ENCODE measurements around the gene IFNA5. TPM values are rescaled to one million over a fixed set of nuclear protein-coding genes. Genes with fewer than 3 reads are reported as not detected.

The IFNA5 gene
- total and polyA plus RNA-seq, 12 donors, result not detected

- ATAC-seq (no peak), DNase-seq (no peak)
- Histone ChIP-seq H3K27ac (no peak overlapping the region), H3K4me1 (peaks cover 0 to 12% (median 0%) of the 10 kb centered on the region in 9 donors), H3K36me3 (no peaks in the 10 kb centered on the region), H3K27me3 (peaks cover 0 to 17% (median 0%) of the 10 kb centered on the region in 7 donors), H3K9me3 (peaks cover 0 to 2% (median 0%) of the 10 kb centered on the region in 11 donors), H3K4me3 (no peak overlapping the region)
- intact Hi-C loops (cut with DNase I), result no loop called here
- TF ChIP-seq CTCF (IDR thresholded peaks at IDR 0.05), result no peak
- WGBS, 2 donors, result 34 to 35% methylated on average over 2 of the region's 2 CpGs
Observed at GRCh38 chr9:21289848-21290247, 15.3 kb downstream of the IFNA5 start.

- H3K4me3 ChIP-seq, result no peak overlapping the region
- 60 to 65% methylated on average over 3 of the region's 3 CpGs for WGBS, 2 donors
- no peak for TF ChIP-seq CTCF (IDR thresholded peaks at IDR 0.05)
- H3K27me3 ChIP-seq, result peaks cover 0 to 15% (median 0%) of the 10 kb centered on the region in 7 donors
- H3K36me3 ChIP-seq, result no peaks in the 10 kb centered on the region
- intact Hi-C loops (cut with DNase I), result no loop called here
- ATAC-seq (no peak), DNase-seq (no peak)
- peaks cover 0 to 2% (median 0%) of the 10 kb centered on the region in 11 donors for H3K9me3 ChIP-seq
- H3K4me1 ChIP-seq, result peaks cover 0 to 12% (median 0%) of the 10 kb centered on the region in 9 donors
- no peak overlapping the region for H3K27ac ChIP-seq
Observed at GRCh38 chr9:21287280-21287679, 17.8 kb downstream of the IFNA5 start.

- Histone ChIP-seq H3K36me3 (no peaks in the 10 kb centered on the region), H3K27me3 (peaks cover 0 to 12% (median 0%) of the 10 kb centered on the region in 7 donors), H3K27ac (no peak overlapping the region), H3K4me3 (no peak overlapping the region), H3K4me1 (peaks cover 0 to 12% (median 0%) of the 10 kb centered on the region in 9 donors), H3K9me3 (peaks cover 0 to 2% (median 0%) of the 10 kb centered on the region in 11 donors)
- intact Hi-C loops (cut with DNase I), result no loop called here
- WGBS, 2 donors, result 79 to 83% methylated on average over 5 of the region's 5 CpGs
- TF ChIP-seq CTCF (IDR thresholded peaks at IDR 0.05), result no peak
- DNase-seq, result no peak
- no peak for ATAC-seq
Observed at GRCh38 chr9:21286659-21287058, 18.5 kb downstream of the IFNA5 start.

GRCh38 chr9:21286099-21286498, 19.0 kb downstream of the IFNA5 start:
- H3K27ac ChIP-seq, result no peak overlapping the region
- DNase-seq (no peak), ATAC-seq (no peak)
- no peak overlapping the region for H3K4me3 ChIP-seq
- no peaks in the 10 kb centered on the region for H3K36me3 ChIP-seq
- peaks cover 0 to 12% (median 0%) of the 10 kb centered on the region in 9 donors for H3K4me1 ChIP-seq
- WGBS, 2 donors, result 86 to 88% methylated on average over 5 of the region's 5 CpGs
- TF ChIP-seq CTCF (IDR thresholded peaks at IDR 0.05), result no peak
- peaks cover 0 to 2% (median 0%) of the 10 kb centered on the region in 11 donors for H3K9me3 ChIP-seq
- intact Hi-C loops (cut with DNase I), result no loop called here
- H3K27me3 ChIP-seq, result peaks cover 0 to 6% (median 0%) of the 10 kb centered on the region in 7 donors
